GM18870 (cell line): Measurements from ENCODE around the gene ATRNL1.

Experiments used
- ATAC-seq: cut with Tn5 transposase; IDR thresholded peaks from one replicate; pipeline ENCODE4 v1.9.1; 2021; ENCODE audit warnings: moderate library complexity; ENCODE audit not compliant: unreplicated experiment

Gene ATRNL1, protein sequence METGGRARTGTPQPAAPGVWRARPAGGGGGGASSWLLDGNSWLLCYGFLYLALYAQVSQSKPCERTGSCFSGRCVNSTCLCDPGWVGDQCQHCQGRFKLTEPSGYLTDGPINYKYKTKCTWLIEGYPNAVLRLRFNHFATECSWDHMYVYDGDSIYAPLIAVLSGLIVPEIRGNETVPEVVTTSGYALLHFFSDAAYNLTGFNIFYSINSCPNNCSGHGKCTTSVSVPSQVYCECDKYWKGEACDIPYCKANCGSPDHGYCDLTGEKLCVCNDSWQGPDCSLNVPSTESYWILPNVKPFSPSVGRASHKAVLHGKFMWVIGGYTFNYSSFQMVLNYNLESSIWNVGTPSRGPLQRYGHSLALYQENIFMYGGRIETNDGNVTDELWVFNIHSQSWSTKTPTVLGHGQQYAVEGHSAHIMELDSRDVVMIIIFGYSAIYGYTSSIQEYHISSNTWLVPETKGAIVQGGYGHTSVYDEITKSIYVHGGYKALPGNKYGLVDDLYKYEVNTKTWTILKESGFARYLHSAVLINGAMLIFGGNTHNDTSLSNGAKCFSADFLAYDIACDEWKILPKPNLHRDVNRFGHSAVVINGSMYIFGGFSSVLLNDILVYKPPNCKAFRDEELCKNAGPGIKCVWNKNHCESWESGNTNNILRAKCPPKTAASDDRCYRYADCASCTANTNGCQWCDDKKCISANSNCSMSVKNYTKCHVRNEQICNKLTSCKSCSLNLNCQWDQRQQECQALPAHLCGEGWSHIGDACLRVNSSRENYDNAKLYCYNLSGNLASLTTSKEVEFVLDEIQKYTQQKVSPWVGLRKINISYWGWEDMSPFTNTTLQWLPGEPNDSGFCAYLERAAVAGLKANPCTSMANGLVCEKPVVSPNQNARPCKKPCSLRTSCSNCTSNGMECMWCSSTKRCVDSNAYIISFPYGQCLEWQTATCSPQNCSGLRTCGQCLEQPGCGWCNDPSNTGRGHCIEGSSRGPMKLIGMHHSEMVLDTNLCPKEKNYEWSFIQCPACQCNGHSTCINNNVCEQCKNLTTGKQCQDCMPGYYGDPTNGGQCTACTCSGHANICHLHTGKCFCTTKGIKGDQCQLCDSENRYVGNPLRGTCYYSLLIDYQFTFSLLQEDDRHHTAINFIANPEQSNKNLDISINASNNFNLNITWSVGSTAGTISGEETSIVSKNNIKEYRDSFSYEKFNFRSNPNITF (N-terminal part only)

GRCh38 chr10:115093286-115093775 lies at the start of gene ATRNL1:
Gene ATRNL1 (plus strand): TSS chr10:115093365. CDS start chr10:115093751, 386 bp downstream.
- ATAC-seq, result peak; percentile 31

DNA sequence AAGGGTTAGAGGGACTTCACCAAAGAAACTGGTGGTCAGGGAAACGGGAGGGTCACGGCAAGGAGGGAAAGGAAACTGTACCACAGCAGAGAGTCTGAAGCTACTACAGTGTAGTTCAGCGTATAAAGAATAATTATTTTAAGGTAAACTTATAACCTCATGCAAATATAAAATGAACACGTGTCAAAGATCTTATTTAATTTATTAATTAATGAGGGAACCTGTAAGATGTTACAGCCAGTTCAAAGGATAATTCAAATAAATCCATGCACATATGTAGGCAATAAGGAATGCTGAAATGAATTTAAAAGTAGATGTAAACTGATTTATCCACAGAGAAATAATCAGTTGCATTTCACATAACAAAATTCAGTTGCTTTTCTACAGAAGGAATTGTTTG lies 49.4 kb upstream of the ATRNL1 start:
- ATAC-seq, result no peak

GRCh38 chr10:115044891-115045290 lies 48.3 kb upstream of the ATRNL1 start:
- no peak for ATAC-seq

DNA sequence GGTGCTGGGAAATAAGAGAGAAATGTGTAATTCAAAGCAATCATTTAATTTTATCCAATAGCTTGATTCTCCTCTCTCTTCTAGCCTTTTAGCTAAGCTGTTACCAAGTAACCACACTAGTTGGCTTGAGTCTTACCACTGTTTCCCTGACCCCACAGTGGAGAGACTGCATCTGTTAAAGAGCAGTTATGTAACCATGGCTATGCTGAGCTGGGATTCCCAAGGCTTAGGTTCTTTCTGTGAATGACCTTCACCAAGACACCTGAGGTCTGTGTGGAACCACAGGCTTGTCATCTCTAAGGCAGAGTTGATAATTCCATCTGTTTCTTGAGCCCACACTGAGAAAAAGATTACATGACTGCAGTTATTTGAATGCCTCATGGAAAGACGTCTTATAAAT lies 47.7 kb upstream of the ATRNL1 start:
- no peak for ATAC-seq

DNA sequence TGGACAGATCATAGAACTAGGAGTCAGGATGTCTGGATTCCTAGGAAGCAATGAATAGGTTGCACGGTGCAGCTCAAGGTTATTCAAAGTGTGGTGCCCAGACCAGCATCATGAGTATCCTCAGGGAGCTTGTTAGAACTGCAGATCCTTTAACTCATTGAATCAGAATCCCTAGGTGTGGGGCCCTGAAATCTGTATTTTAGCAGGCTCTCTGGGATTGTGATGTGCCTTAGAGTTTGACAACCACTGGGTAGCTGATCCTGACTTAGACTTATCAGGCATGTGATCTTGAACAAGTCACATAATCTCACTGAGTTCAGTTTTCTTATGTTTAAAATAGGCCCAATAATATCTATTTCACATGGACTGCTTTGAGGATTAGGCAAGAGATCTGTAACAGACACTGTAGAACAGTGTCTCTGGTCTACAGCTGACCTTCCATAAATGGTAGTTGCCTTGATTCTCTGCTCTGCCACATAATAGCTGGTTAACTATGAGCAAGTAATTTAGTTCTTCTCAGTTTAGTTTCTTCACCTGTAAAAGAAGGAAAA lies 46.4 kb upstream of the ATRNL1 start:
- ATAC-seq, result no peak

- ATAC-seq, result no peak
Observed at GRCh38 chr10:115047705-115048104, 45.5 kb upstream of the ATRNL1 start.

DNA sequence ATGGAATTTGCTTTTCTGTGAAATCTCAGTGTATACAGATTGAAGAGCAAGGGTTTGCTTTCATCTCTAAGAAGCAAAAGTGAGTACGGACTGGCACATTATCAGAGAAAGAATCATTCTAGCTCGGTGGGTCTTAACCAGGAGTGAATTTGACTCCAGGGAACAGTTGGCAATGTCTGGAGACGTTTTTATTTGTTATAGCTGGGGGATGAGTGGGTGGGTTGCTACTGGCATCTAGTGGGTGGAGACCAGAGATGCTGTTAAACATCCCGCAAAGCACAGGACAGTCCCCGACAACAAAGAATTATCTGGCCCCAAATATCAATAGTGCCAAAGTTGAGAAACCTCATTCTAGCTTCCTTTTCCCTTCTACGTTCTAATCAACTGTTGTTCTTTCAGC lies 43.8 kb upstream of the ATRNL1 start:
- no peak for ATAC-seq

DNA sequence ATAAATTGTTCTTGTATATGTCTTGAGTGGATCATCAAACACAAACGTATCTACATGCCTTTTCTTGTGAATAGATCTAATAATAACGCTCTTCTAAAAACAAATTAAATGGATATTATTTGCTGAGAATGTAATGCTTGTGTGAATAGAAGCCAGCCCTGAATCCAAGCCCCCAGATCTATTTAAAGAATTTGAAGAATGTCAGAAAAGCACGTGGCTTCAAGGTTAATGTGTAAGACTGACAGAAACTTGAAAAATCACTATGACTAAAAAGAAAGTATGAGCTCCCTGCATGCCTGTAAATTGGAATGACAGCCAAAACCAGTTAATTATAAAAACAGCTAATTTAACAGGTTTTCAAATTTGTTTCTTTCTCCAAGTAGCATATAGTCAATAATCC lies 43.2 kb upstream of the ATRNL1 start:
- no peak for ATAC-seq

DNA sequence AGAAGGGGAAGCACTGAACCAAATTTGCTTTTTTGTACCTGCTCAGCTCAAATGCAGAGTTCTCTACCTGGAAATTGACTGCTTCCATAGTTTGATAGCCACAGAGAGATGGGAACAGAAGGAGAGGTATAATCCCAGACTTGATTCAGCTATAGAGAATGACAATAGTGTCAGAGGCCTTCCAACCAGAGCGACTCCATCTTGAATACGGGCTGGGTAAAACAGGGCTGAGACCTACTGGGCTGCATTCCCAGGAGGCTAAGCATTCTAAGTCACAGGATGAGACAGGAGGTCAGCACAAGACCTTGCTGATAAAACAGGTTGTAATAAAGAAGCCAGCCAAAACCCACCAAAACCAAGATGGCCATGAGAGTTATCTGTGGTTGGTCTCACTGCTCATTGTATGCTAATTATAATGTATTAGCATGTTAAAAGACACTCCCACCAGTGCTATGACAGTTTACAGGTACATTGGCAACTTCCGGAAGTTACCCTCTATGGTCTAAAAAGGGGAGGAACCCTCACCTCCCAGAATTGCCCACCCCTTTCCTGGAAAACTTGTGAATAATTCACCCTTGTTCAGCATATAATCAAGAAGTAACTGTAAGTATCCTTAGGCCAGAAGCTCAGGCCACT lies 42.7 kb upstream of the ATRNL1 start:
- no peak for ATAC-seq

DNA sequence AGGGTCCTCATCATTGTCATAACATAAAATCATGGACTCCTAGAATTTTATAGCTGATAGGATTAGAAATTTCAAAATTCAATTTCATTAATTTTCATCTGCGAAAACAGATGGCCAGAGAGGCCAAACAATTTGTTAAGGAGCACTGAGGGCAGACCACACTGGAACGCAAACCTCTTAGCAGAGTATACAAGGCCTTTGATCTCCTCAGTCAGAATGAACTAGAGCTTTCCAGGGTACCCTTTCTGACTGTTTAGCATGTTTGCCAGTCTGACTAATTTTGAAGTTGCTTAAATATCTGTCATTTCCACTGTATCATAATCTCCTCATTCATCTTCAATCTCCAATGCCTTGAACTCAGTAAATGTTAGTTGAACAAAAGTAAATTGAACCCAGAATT lies 41.9 kb upstream of the ATRNL1 start:
- no peak for ATAC-seq

GRCh38 chr10:115052226-115052625 lies 40.9 kb upstream of the ATRNL1 start:
- no peak for ATAC-seq

DNA sequence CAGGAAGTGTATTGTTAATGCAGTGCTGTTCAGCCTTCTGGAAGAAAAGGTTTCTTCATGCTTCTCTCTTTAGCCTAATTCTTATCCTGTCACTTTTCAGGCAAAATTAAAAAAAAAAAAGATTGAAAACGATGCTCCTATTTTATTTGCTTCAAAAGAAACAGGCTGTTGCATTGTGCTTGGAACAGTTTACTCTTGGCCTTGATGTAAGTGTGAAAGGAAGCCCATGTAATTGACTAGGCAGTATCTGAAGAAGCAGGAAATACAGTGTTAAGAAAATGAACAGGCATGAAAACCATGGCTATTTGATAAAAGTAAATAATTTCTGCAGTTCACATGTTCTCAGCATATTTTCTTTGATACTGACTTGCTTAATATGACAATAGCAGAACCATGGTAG lies 40.4 kb upstream of the ATRNL1 start:
- ATAC-seq, result no peak

DNA sequence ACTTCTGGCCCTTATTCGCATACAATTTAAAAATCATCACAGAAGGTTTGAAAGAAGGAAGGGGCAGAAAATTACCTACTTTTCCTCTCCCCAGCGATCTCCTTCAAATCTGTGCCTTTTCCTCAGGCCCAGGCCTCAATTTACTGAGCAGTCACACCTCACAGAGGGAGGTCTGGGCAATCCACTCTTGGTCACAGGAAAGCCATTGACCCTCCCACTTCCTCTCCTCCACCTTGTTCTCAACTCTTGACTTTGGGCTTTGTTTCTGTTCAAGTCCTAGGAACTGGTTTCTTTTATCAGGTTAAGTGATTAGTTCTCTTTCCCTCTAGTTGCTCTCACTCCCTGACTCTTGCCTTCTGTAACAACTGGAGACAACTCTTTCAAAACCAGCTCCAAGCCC lies 37.0 kb upstream of the ATRNL1 start:
- no peak for ATAC-seq

- ATAC-seq, result no peak
Observed at GRCh38 chr10:115059301-115059898, 33.8 kb upstream of the ATRNL1 start.

- no peak for ATAC-seq
Observed at GRCh38 chr10:115063701-115064658, 29.2 kb upstream of the ATRNL1 start.

GRCh38 chr10:115065801-115066200 lies 27.4 kb upstream of the ATRNL1 start:
- ATAC-seq, result no peak

- ATAC-seq, result no peak
Observed at GRCh38 chr10:115066528-115066927, 26.6 kb upstream of the ATRNL1 start.

- no peak for ATAC-seq
Observed at GRCh38 chr10:115073796-115074195, 19.4 kb upstream of the ATRNL1 start.

DNA sequence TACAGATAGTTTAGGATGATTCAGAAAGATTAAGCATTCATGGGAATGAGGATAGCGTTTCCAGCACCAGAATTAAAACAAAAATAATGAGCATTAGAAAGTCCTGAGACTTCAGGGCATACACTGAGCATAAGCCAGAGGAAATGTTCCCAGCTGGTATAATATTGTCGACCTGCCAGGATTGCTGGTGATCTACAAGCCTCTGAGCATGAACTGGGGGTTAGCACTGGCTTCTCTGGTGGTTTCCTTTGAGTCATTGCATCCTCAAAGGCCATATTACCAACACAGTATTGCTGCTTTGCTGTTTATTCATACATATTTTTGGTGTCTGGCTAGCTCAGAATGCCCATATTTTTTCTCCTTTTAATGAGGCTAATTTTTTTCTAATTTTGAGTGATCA lies 10.7 kb upstream of the ATRNL1 start:
- no peak for ATAC-seq
